Renal pelvis (tissue), 4 donors: Measurements from ENCODE around the gene KCNIP4. TPM values are rescaled to one million over a fixed set of nuclear protein-coding genes. Genes with fewer than 3 reads are reported as not detected.

Experiments
- DNase-seq: peaks from one replicate; pipeline ENCODE4 v3.0.0-alpha.2; 2013
- polyA plus RNA-seq, 3 donors: library from polyadenylated mRNA; unstranded; fragments of 120-200 nt; gene quantifications; one replicate each; pipeline ENCODE4 v1.2.1, GENCODE V29; 2013; ENCODE audit not compliant: insufficient read length in 3 of 3

KCNIP4 gene
- polyA plus RNA-seq, 3 donors: 9.3 to 12.2 (median 11.4) TPM

DNA sequence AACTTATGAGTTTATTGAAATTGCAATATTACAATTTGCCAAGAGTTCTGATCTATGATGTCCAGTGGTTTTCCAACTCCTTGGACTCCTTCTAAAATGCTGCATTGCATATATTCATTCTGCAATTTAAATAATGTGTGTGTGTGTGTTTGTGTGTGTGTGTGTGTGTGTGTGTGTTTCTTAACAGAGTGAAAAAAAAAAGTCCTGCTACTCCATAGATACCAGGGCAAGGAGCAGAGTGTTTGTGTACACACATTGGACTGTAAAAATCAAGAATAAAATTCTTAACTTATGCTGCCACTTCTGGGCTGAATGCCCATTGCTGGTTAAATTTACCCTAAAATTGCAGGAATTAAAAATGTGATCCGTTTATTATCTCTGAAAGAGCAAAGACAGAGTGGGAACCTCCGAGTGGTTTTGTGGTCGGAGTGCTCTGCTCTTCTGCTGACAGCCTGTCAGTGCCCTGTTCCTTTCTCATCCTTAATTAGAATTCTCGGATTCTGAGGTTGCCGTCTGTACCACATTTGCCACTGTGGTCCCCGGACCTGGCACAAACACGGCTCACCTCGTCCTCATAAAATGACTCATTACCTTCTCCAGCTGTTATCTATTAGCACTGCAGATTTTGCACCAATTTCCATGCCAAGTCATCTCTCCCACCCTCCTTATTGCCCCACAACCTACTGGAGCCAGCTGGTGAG lies 355.5 kb downstream of the KCNIP4 start:
- DNase-seq: no peak

- no peak for DNase-seq
These were observed 371.5 kb downstream of the KCNIP4 start for GRCh38 chr4:21577056-21577455.

GRCh38 chr4:21571100-21571499 lies 377.5 kb downstream of the KCNIP4 start:
- DNase-seq: no peak

- no peak for DNase-seq
These were observed 378.9 kb downstream of the KCNIP4 start for GRCh38 chr4:21569638-21570037.

GRCh38 chr4:21555083-21555482 lies 393.5 kb downstream of the KCNIP4 start:
- no peak for DNase-seq

DNA sequence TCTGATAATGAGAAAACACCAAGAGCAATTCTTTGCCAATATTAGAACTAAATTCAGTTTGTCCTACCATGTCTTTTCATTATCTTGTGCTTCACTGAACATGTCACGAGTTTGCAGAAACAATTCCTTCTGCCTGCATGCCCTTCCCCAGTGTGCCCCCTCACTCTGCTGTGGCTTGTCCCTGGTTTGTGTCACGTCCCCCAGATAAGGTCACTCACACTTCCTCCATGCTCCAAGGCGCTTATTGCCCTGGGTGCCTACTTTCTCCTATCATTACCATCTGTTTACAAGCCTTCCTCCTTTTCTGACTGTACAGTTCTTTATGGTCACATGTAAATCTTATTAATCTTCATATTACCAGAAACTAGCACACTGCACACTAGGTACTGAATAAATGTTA lies 394.1 kb downstream of the KCNIP4 start:
- DNase-seq: no peak

DNA sequence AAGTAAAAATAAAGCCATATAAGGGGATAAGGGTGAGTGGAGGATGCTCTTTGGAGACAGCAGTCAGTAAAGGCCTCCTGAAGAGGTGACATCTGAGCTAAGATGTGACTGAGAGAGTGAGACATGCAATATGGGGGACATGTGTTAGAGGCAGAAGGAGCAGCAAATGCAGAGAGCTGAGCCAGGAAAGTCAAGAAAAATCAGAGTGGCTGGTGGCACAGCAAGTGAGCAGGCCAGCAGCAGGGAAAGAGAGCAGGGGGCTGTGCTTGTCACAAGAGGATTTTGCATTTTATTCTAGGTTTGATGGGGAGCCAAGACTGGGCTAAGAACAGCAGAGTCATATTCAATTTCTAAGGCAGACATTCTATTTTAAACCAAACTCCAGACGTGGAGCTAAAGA lies 394.5 kb downstream of the KCNIP4 start:
- no peak for DNase-seq

GRCh38 chr4:21552455-21552854 lies 396.1 kb downstream of the KCNIP4 start:
- DNase-seq: no peak

- no peak for DNase-seq
These were observed 403.6 kb downstream of the KCNIP4 start for GRCh38 chr4:21544955-21545354.

DNA sequence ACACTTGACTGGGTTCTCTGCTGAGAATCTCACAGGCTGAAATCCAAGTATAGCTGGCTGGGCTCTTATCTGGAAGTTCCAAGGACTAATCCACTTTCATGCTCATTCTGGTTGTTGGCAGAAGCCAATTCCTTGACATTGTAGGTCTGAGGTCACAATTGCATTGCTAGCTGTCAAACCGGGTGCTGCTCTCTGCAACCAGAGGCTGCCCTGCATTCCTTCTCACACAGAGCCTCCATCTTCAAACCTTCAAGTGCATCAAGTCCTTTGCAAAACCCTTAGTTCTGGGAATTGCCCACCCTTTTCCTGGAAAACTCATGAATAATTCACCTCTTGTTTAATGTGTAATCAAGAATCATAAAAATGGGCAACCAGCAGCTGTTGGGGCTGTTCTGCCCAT lies 404.2 kb downstream of the KCNIP4 start:
- DNase-seq: peak; percentile 61

DNA sequence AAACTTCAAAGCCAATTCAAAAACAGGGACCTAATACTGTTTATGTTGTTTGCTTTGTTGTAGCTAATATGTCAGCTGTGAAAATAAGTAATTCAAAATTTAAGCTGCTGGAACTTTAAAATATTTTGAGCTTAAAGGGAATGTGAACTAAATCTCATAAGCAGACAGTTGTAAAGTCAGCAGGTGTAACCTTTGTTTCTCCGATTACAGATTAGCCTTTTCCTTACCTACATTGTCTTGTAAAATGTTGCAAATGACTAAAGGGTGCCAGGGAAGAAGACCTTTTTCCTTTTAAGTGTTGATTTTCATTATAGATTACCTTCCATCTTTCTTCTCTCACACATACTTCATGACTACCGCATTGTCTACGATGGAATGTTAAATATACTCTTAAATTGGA lies 405.1 kb downstream of the KCNIP4 start:
- DNase-seq: no peak

GRCh38 chr4:21535898-21536297 lies 412.7 kb downstream of the KCNIP4 start:
- DNase-seq: no peak

GRCh38 chr4:21531048-21531447 lies 417.5 kb downstream of the KCNIP4 start:
- no peak for DNase-seq

GRCh38 chr4:21529214-21529613 lies 419.4 kb downstream of the KCNIP4 start:
- DNase-seq: no peak

DNA sequence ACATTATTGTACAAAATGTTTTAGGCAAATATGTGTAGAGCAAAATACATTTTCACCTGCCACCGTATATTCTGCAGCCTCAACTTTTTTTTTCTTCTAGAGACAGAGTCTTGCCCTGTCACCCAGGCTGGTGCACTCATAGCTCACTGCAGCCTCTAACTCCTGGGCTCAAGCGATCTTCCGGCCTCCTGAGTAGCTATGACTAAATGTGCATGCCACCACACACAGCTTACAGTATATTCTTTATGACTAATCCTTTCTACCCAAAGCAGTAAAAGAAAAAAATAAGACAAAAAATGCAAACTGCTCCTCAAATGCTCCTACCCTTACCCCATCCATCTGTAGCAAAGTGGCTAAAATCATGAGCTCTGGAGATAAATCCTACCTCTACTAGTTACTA lies 426.3 kb downstream of the KCNIP4 start:
- no peak for DNase-seq

DNA sequence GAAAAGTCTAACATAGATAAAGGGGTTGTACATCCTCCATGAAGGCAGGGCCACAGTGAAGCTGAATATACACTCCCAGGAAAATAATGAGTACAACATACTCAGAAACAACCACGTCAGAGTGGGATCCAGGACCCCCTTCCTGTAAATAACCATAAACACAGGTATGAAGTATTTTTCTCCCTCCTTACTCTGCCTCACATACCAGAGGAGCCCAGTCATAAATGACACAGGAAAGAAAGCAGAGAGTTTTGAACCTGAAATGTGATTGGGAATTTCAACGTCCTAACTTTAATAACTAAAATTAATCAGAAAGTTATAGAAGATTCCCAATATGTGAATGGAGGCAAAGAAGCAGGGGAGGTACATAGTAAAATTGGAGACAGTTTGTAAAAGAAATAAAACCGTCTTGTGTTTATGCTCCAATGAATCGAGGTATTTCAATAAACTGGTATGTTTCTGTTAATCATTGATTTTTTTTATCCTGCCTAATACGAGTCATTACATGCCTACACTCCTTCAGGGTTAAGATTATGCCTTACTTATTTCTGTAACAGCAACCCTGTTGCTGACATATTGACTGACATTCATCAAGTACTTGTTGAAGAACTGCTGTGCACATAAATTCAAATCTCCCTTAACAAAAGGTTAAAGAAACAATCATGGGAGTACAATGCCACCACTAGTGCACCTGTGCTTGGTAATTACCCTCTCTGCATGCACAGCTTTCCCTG lies 431.3 kb downstream of the KCNIP4 start:
- no peak for DNase-seq

GRCh38 chr4:21514022-21514694 lies 434.4 kb downstream of the KCNIP4 start:
- no peak for DNase-seq

DNA sequence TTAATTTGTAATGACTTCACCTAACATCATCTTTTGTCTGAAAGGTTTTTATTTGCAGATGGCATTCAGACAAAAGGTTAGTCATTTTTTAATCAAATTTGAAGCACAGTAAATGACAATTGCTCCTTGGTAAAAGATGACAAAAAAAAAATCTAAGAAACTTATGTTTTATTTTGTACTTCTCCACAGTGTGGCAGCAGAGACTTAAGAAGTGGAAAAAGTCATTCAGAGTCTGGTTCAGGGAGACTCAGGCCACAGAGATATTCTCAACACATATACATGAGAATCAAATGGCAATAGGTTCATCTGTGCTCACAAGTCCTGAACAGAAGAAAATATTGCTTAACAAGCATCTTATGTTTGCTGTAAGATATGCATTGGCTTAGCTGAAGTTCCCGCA lies 436.2 kb downstream of the KCNIP4 start:
- DNase-seq: peak; percentile 34

DNA sequence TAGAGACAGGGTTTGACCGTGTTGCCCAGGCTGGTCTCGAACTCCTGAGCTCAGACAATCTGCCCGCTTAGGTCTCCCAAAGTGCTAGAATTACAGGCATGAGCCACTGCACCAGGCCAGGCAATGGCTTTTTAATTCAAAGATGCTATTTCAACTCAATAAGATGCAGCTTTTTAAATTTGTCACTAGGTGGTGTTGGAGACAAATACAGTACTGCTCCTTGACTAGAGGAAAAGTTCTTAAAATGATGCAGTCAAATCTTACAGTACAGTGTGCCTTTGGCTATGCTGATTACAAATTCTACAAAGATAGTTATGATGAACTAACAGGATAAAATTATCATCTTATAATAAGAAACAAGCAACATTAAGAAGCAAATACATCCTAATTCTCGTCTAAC lies 441.1 kb downstream of the KCNIP4 start:
- no peak for DNase-seq

GRCh38 chr4:21490682-21491081 lies 457.9 kb downstream of the KCNIP4 start:
- DNase-seq: no peak

DNA sequence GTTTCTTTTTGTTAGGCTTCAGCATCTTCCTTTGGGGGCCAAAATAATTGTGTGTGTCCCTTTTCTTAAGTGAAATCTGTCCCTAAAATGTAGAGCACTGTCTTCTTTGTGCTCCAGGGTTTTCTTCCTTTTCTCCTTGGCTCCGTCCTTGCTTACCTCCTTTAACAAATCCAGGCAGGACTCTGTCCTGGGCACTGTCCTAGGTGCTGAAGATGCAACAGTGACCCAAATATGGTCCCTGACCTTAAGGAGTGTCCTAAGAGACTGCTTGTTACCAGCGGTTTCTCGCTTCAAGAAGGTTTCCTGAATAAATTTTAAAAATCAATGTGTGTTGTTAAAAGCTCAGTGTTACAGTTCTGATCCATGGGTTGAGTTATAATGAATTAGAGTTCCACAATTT lies 471.8 kb downstream of the KCNIP4 start:
- DNase-seq: peak; percentile 34

GRCh38 chr4:21474195-21474594 lies 474.4 kb downstream of the KCNIP4 start:
- DNase-seq: no peak

DNA sequence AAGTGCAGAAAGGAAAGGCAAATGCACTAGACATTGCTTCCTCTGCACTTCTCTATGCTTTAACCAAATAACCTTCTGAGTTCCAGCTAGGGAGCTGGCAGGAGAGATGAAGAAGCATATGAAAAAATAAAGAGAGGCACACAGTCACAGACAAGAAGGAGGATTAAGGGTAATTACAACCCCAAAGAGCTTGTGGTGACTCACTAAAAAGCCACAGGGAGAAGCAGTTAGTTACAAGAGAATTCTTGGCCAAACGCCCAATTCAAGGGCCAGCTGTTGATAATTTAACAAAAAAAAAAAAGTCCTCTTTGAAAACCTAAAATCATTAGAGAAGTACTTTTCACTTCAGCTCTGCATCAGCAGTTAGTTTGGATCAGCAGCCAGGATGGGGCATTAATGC lies 478.0 kb downstream of the KCNIP4 start:
- DNase-seq: no peak
